ENCODE measurements around the gene OTOG.

Gene OTOG

GRCh38 chr11:17653611-17654010, 106.6 kb downstream of the OTOG start:
- no peak for DNase-seq

GRCh38 chr11:17655682-17656081, 108.6 kb downstream of the OTOG start:
- DNase-seq, result no peak

GRCh38 chr11:17658211-17658610, 111.2 kb downstream of the OTOG start:
- no peak for DNase-seq

- no peak for DNase-seq
These were observed 121.1 kb downstream of the OTOG start for GRCh38 chr11:17668166-17668565.

- no peak for DNase-seq
These were observed 125.4 kb downstream of the OTOG start for GRCh38 chr11:17672469-17672868.

- DNase-seq, result no peak
These were observed 126.9 kb downstream of the OTOG start for GRCh38 chr11:17673951-17674350.

GRCh38 chr11:17682848-17683247, 135.8 kb downstream of the OTOG start:
- DNase-seq, result no peak

- DNase-seq, result no peak
These were observed 136.5 kb downstream of the OTOG start for GRCh38 chr11:17683377-17684161.

GRCh38 chr11:17684550-17684949, 137.5 kb downstream of the OTOG start:
- no peak for DNase-seq

GRCh38 chr11:17686231-17686980, 139.3 kb downstream of the OTOG start:
- no peak for DNase-seq

GRCh38 chr11:17687946-17688670, 141.0 kb downstream of the OTOG start:
- no peak for DNase-seq

- DNase-seq, result no peak
These were observed 144.5 kb downstream of the OTOG start for GRCh38 chr11:17691550-17691949.

GRCh38 chr11:17691976-17692375, 144.9 kb downstream of the OTOG start:
- DNase-seq, result no peak

- DNase-seq, result no peak
These were observed 145.9 kb downstream of the OTOG start for GRCh38 chr11:17692931-17693330.

GRCh38 chr11:17693531-17693930, 146.5 kb downstream of the OTOG start:
- no peak for DNase-seq

- DNase-seq, result no peak
These were observed 147.5 kb downstream of the OTOG start for GRCh38 chr11:17694494-17695110.

- DNase-seq, result no peak
These were observed 148.7 kb downstream of the OTOG start for GRCh38 chr11:17695454-17696441.

- DNase-seq, result no peak
These were observed 149.7 kb downstream of the OTOG start for GRCh38 chr11:17696741-17697140.
